GM12878 (cell line): ENCODE results near the gene MCTP2. TPM values are rescaled to one million over a fixed set of nuclear protein-coding genes. Genes with fewer than 3 reads are reported as not detected.

Experiments used
- ATAC-seq: fragments of 200-7000 bp; cut with Tn5 transposase; 3 replicates; pipeline ENCODE4 v1.9.1; 2020; ENCODE audit warnings: mild to moderate bottlenecking, moderate library complexity
- BruUV-seq: library from RNA; stranded (reverse); fragments of 400-500 nt; replicated peaks from 2 replicates; lab custom pipeline; 2021; lab: Mats Ljungman, UMichigan
- CTCF ChIA-PET: fragments of 300-600 bp; sonication (Branson Sonifier 250); formaldehyde crosslinking; extraction: SDS; loops from one replicate; lab custom pipeline; 2021; ENCODE audit warnings: inconsistent platforms; lab: Yijun Ruan, JAX
- POLR2A ChIA-PET: fragments of 350-600 bp; formaldehyde crosslinking; extraction: SDS; loops from one replicate; lab custom pipeline; 2021; ENCODE audit warnings: inconsistent platforms; lab: Charles Lee
- RAD21 ChIA-PET: fragments of 300-600 bp; sonication (Branson Sonifier 250); formaldehyde crosslinking; loops from one replicate; lab custom pipeline; 2023; ENCODE audit warnings: antibody characterized with exemption; ENCODE audit not compliant: unreplicated experiment; lab: Charles Lee
- SMC1A ChIA-PET: fragments of 300-600 bp; sonication (Branson Sonifier 250); formaldehyde crosslinking; loops from one replicate; lab custom pipeline; 2023; ENCODE audit not compliant: unreplicated experiment, uncharacterized antibody; lab: Charles Lee
- DNase-seq: peaks from one replicate; pipeline ENCODE4 v3.0.0-alpha.2; 2011; ENCODE audit warnings: low read depth, low spot score
- FAIRE-seq: peaks from 3 replicates; lab custom pipeline; 2011; peaks lifted over from hg19 to GRCh38; lab: Jason Lieb, UNC
- H2AFZ ChIP-seq: 2 replicates; pipeline ENCODE4 v1.6.0; 2011; ENCODE audit warnings: low read depth, low read length, control low read depth; ENCODE audit not compliant: control insufficient read depth
- H3K27ac ChIP-seq: 2 replicates; pipeline ENCODE4 v1.5.1; 2011; ENCODE audit warnings: control low read depth; ENCODE audit not compliant: control insufficient read depth, insufficient read depth
- H3K27me3 ChIP-seq, 2 experiments: replicated peaks in 1 of 2; 2 replicates each; pipeline versions ENCODE4 v1.6.0 to v1.6.1; 2011; ENCODE audit warnings: low read length in 1 of 2; ENCODE audit not compliant: control insufficient read depth in 2 of 2, insufficient read depth in 2 of 2
- H3K36me3 ChIP-seq, 2 experiments: 2 replicates each; pipeline ENCODE4 v1.5.1; 2011; ENCODE audit warnings: low read length in 1 of 2; ENCODE audit not compliant: control insufficient read depth in 2 of 2, insufficient read depth in 2 of 2
- H3K4me1 ChIP-seq: 2 replicates; pipeline ENCODE4 v1.6.1; 2011; ENCODE audit warnings: mild to moderate bottlenecking, low read length, moderate library complexity, mixed read lengths; ENCODE audit not compliant: control insufficient read depth, insufficient read depth
- H3K4me2 ChIP-seq: 2 replicates; pipeline ENCODE4 v1.6.0; 2011; ENCODE audit warnings: control low read depth; ENCODE audit not compliant: control insufficient read depth, insufficient read depth
- H3K4me3 ChIP-seq: fragments of 200-600 bp; sonication (generic); 2 replicates; pipeline ENCODE4 v1.5.1; 2016
- H3K79me2 ChIP-seq: 2 replicates; pipeline ENCODE4 v1.6.0; 2011; ENCODE audit warnings: low read length; ENCODE audit not compliant: control insufficient read depth, insufficient read depth
- H3K9ac ChIP-seq: 2 replicates; pipeline ENCODE4 v1.8.0; 2011; ENCODE audit warnings: low read length, control low read depth, mixed read lengths; ENCODE audit not compliant: control insufficient read depth, insufficient read depth
- H3K9me3 ChIP-seq: replicated peaks from 3 replicates; pipeline ENCODE4 v1.5.1; 2011; ENCODE audit warnings: mild to moderate bottlenecking, low read length; ENCODE audit not compliant: control insufficient read depth, insufficient read depth
- H4K20me1 ChIP-seq: 2 replicates; pipeline ENCODE4 v1.6.0; 2011; ENCODE audit not compliant: control insufficient read depth, insufficient read depth
- ATF2 ChIP-seq: IDR thresholded peaks from 2 replicates; pipeline ENCODE4 v1.6.1; 2012; ENCODE audit warnings: low read length, inconsistent platforms
- EGR1 ChIP-seq, 2 experiments: IDR thresholded peaks; 1 replicate in 1 of 2; 2 replicates in 1 of 2; pipeline ENCODE4 v1.6.1; 2011 to 2012; ENCODE audit warnings: low read depth in 2 of 2, low read length in 2 of 2, borderline replicate concordance in 1 of 2, mild to moderate bottlenecking in 1 of 2, moderate library complexity in 1 of 2
- EP300 ChIP-seq, 2 experiments: fragments of 150-350 bp in 1 of 2; IDR thresholded peaks; 2 replicates each; pipeline ENCODE4 v1.6.1; 2011 to 2012; ENCODE audit warnings: low read depth in 2 of 2, low read length in 2 of 2, borderline replicate concordance in 1 of 2, improper control_type of control experiment in 1 of 2, inconsistent platforms in 1 of 2; ENCODE audit not compliant: control insufficient read depth in 1 of 2
- IRF4 ChIP-seq: IDR thresholded peaks from 2 replicates; pipeline ENCODE4 v1.6.1; 2011; ENCODE audit warnings: low read depth, low read length
- KDM1A ChIP-seq: fragments of 200-600 bp; sonication (generic); IDR thresholded peaks from 2 replicates; pipeline ENCODE4 v1.6.1; 2016; ENCODE audit warnings: borderline replicate concordance
- POU2F2 ChIP-seq: IDR thresholded peaks from 3 replicates; pipeline ENCODE4 v1.6.1; 2011; ENCODE audit warnings: low read depth, mild to moderate bottlenecking, low read length, borderline replicate concordance
- WGBS: methylation state at CpG from one replicate; pipeline ENCODE4 v1.1.6; 2016; ENCODE audit warnings: low lambda C conversion rate; ENCODE audit not compliant: insufficient replicate concordance, insufficient coverage; ENCODE audit errors: missing lambda C conversion rate; 5-methylcytosine and 5-hydroxymethylcytosine counted together
- in situ Hi-C: fragments of 300-500 bp; cut with MboI; formaldehyde crosslinking; loops from 9 replicates; pipeline ENCODE4 v1.14.3; 2018; ENCODE audit warnings: mixed read lengths
- intact Hi-C: fragments of 100-400 bp; cut with micrococcal nuclease; formaldehyde crosslinking; loops from one replicate; pipeline ENCODE4 v1.14.2; 2022; ENCODE audit not compliant: unreplicated experiment
- polyA plus RNA-seq, 11 experiments: library from polyadenylated mRNA; depleted of rRNA in 4 of 11; unstranded in 6 of 11; stranded (reverse) in 5 of 11; fragments of >200 nt; fragmentation: Nextera tagmentation in 4 of 11; fragmentation: Illumina TruSeq in 1 of 11; extraction: Ambion mirVana in 4 of 11; extraction: Trizol in 1 of 11; gene quantifications; 1 replicate in 1 of 11; 2 replicates in 10 of 11; pipeline versions ENCODE4 v1.2.1 to v1.2.3, GENCODE V29; 2011 to 2016; ENCODE audit warnings: inconsistent platforms in 2 of 11, missing spikeins in 2 of 11, low read depth in 1 of 11
- total RNA-seq, 4 experiments: library from RNA; depleted of rRNA in 3 of 4; stranded (reverse); fragments of >200 nt in 3 of 4; fragmentation: Illumina TruSeq in 1 of 4; extraction: Trizol in 1 of 4; gene quantifications; 2 replicates each; pipeline versions ENCODE4 v1.2.1 to v1.2.3, GENCODE V29; 2013 to 2021

The MCTP2 gene
- total and polyA plus RNA-seq, 10 of the 15 experiments (the other 5 are each of a cell fraction or from before 2014, with no cell fraction given): 0.24 to 48.5 (median 0.88) TPM

DNA sequence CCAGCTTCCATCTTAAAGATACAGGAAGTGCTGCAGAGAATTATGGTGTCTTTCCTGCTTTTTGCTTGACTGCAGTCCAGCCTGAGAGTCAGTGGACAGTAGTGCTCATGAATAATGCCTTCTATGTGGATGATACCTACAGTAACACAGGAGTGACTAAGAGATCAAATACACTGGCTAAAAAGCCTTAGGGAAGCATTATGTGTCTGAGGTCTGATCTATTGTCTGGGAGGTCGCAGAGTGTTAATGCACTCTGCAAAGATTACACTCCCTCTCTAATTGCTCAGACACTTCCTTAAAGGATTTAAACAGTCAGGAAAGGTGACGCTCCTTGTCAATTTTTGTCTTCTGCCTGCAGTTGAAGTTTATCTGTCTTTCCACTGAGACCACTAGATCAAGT lies 183.6 kb downstream of the MCTP2 start:
- ChIA-PET POLR2A (interaction anchor here (0.8 kb wide), 1 partner anchor 71 kb away, joined by 3 read pairs; no protein-coding TSS in a partner anchor), CTCF (interaction anchor here (4.9 kb wide), 1 partner anchor 52 kb away, joined by 21 read pairs; no protein-coding TSS in a partner anchor), SMC1A (interaction anchor here (0.6 kb wide), 1 partner anchor 36 kb away, joined by 3 read pairs; no protein-coding TSS in a partner anchor), RAD21 (no interaction called here)
- Histone ChIP-seq H3K4me3 (no peak overlapping the region), H4K20me1 (no peaks in the 10 kb centered on the region), H3K9me3 (no peaks in the 10 kb centered on the region), H3K36me3 (no peaks in the 10 kb centered on the region), H3K79me2 (no peaks in the 10 kb centered on the region), H3K27ac (no peak overlapping the region), H2AFZ (no peak overlapping the region), H3K9ac (no peak overlapping the region), H3K27me3 (no peaks in the 10 kb centered on the region), H3K4me1 (no peaks in the 10 kb centered on the region), H3K4me2 (no peak overlapping the region)
- no peak for FAIRE-seq
- no TSS peak for BruUV-seq
- TF ChIP-seq IRF4 (no peak), EGR1 (IDR thresholded peaks at IDR 0.05; ENCODE audit: borderline replicate concordance in 1 of 2, low read depth in 2 of 2, low read length in 2 of 2) (no peak), KDM1A (no peak), EP300 (IDR thresholded peaks at IDR 0.05; ENCODE audit: borderline replicate concordance in 1 of 2, control insufficient read depth in 1 of 2, low read depth in 2 of 2, low read length in 2 of 2) (no peak), POU2F2 (no peak), ATF2 (no peak)
- WGBS: 52% methylated on average over 2 of the region's 2 CpGs
- no peak for DNase-seq
- ATAC-seq: no peak
- intact Hi-C loops: loop anchor here (5.0 kb wide), 1 partner anchor 162 kb away; no protein-coding TSS in a partner anchor
- in situ Hi-C loops: no loop called here
